ENCODE data around the gene MEGF9. TPM values are rescaled to one million over a fixed set of nuclear protein-coding genes. Genes with fewer than 3 reads are reported as not detected.

MEGF9 gene
- total and polyA plus RNA-seq, 2 of the 13 experiments (the other 11 are each of a cell fraction or from before 2014, with no cell fraction given), result 3.1 to 3.3 TPM

GRCh38 chr9:120714088-120714845 lies at the start of gene MEGF9 (continued):
- no peak for TF ChIP-seq GATAD2A (CRISPR knock-in tag; IDR thresholded peaks at IDR 0.05)
- no peak for TF ChIP-seq HIVEP1 (CRISPR knock-in tag; IDR thresholded peaks at IDR 0.05)
- TF ChIP-seq NBN (conservative IDR thresholded peaks at IDR 0.05), result no peak
- TF ChIP-seq ATF2 (CRISPR knock-in tag; IDR thresholded peaks at IDR 0.05), result no peak; the same call in 1 of the 2 replicates
- no peak for TF ChIP-seq ZNF414 (CRISPR knock-in tag; IDR thresholded peaks at IDR 0.05)
- TF ChIP-seq HBP1 (CRISPR knock-in tag; IDR thresholded peaks at IDR 0.05; ENCODE audit: low read depth), result no peak
- TF ChIP-seq ZEB1 (IDR thresholded peaks at IDR 0.05; ENCODE audit: insufficient replicate concordance, low read depth), result peak; percentile 30
- no peak for TF ChIP-seq SKIL (CRISPR knock-in tag; IDR thresholded peaks at IDR 0.05; ENCODE audit: borderline replicate concordance)
- TF ChIP-seq BCL6 (CRISPR knock-in tag; IDR thresholded peaks at IDR 0.05), result peak; percentile 59
- no peak for TF ChIP-seq MAF1 (CRISPR knock-in tag; IDR thresholded peaks at IDR 0.05; ENCODE audit: borderline replicate concordance)
- TF ChIP-seq ZNF143 (CRISPR knock-in tag; IDR thresholded peaks at IDR 0.05), result no peak
- TF ChIP-seq ARID4A (CRISPR knock-in tag; IDR thresholded peaks at IDR 0.05; ENCODE audit: borderline replicate concordance), result peak; percentile 65; the same call in 1 of the 2 replicates
- TF ChIP-seq ZNF777 (CRISPR knock-in tag; IDR thresholded peaks at IDR 0.05), result peak; percentile 71
- TF ChIP-seq TBX3 (IDR thresholded peaks at IDR 0.05; ENCODE audit: borderline replicate concordance), result no peak
- no peak for TF ChIP-seq HDAC6 (IDR thresholded peaks at IDR 0.05; ENCODE audit: low read depth, low read length)
- no peak for TF ChIP-seq ETV6 (CRISPR knock-in tag; conservative IDR thresholded peaks at IDR 0.05)
- TF ChIP-seq SAP130 (CRISPR knock-in tag; IDR thresholded peaks at IDR 0.05; ENCODE audit: low read depth), result peak; percentile 82
- no peak for TF ChIP-seq RBM39 (IDR thresholded peaks at IDR 0.05; ENCODE audit: low read depth, low read length, poor library complexity, severe bottlenecking)
- no peak for TF ChIP-seq SOX13 (IDR thresholded peaks at IDR 0.05)
- TF ChIP-seq SOX13 (CRISPR knock-in tag; conservative IDR thresholded peaks at IDR 0.05 in 1 of 2, IDR thresholded peaks at IDR 0.05 in 1 of 2), result peak in 1 of 2 experiments; percentile 58; a peak in 2 of 4 replicates
